ENCODE results near the gene SH3BGRL. TPM values are rescaled to one million over a fixed set of nuclear protein-coding genes. Genes with fewer than 3 reads are reported as not detected.

Gene SH3BGRL
- total RNA-seq, 1 experiment from 2014 or later: 32.1 TPM

DNA sequence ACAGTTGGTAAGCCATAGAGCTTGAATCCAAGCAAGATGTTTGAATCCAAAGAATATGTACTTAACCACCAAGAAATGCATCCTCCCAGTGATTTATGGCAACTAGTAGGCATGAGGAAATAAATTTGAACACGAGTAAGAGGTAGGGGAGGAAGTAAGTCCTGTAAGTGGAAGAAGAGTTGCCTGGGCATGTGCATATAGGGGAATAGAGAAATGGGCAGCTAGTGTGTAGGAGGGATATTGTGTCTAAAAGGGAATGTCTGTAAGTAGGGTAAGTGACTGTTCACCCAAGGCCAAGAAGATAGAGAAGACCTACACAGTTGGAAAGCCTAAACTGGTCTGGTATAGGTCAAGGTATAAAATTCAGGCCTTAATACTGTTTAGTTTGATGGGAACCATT, 4.6 kb downstream of the SH3BGRL start:
- Mint-ChIP-seq H3K27ac (ENCODE audit: unreplicated experiment) (no peak overlapping the region), H3K4me1 (ENCODE audit: low read depth, unreplicated experiment) (no peaks in the 10 kb centered on the region), H3K9me3 (ENCODE audit: unreplicated experiment) (no peaks in the 10 kb centered on the region), H3K4me3 (ENCODE audit: unreplicated experiment) (no peak overlapping the region), H3K36me3 (ENCODE audit: insufficient read depth, unreplicated experiment) (no peaks in the 10 kb centered on the region), H3K27me3 (ENCODE audit: insufficient read depth, unreplicated experiment) (no peaks in the 10 kb centered on the region)
- no peaks in the 10 kb centered on the region for H3K27me3 ChIP-seq (replicated peaks; ENCODE audit: control insufficient read depth, insufficient read depth, low read length)
- no peaks in the 10 kb centered on the region for H3K9me3 ChIP-seq
- no peaks in the 10 kb centered on the region for H3K4me1 ChIP-seq
- no peaks in the 10 kb centered on the region for H3K36me3 ChIP-seq (ENCODE audit: control insufficient read depth, insufficient read depth, low read length)
- intact Hi-C loops (cut with micrococcal nuclease; ENCODE audit: unreplicated experiment): no loop called here
- BruUV-seq (replicated peaks): no TSS peak
- no peak overlapping the region for H3K4me3 ChIP-seq (ENCODE audit: low read depth, low read length)
- no peak for DNase-seq
- CTCF ChIA-PET: no interaction called here
- TF ChIP-seq, protein P1, sequence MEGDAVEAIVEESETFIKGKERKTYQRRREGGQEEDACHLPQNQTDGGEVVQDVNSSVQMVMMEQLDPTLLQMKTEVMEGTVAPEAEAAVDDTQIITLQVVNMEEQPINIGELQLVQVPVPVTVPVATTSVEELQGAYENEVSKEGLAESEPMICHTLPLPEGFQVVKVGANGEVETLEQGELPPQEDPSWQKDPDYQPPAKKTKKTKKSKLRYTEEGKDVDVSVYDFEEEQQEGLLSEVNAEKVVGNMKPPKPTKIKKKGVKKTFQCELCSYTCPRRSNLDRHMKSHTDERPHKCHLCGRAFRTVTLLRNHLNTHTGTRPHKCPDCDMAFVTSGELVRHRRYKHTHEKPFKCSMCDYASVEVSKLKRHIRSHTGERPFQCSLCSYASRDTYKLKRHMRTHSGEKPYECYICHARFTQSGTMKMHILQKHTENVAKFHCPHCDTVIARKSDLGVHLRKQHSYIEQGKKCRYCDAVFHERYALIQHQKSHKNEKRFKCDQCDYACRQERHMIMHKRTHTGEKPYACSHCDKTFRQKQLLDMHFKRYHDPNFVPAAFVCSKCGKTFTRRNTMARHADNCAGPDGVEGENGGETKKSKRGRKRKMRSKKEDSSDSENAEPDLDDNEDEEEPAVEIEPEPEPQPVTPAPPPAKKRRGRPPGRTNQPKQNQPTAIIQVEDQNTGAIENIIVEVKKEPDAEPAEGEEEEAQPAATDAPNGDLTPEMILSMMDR (IDR thresholded peaks at IDR 0.05; ENCODE audit: insufficient read depth in 1 of 2, low read depth in 1 of 2, low read length in 1 of 2, severe bottlenecking in 1 of 2, unreplicated experiment in 1 of 2): no peak
- POLR2A ChIA-PET: no interaction called here

DNA sequence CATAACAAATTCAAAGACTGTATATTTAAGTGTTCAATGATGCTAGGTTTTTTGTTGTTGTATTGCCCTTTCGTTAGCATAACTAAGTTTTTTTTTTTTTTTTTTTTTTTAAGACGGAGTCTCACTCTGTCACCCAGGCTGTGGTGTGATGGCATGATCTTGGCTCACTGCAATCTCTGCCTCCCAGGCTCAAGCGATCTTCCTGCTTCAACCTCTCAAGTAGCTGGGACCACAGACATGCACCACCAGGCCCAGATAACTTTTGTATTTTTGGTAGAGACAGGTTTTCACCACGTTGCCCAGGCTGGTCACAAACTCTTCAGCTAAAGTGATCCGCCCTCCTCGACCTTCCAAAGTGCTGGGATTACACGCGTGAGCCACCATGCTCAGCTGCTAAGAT, 7.0 kb downstream of the SH3BGRL start:
- Mint-ChIP-seq H3K9me3 (ENCODE audit: unreplicated experiment) (no peaks in the 10 kb centered on the region), H3K36me3 (ENCODE audit: insufficient read depth, unreplicated experiment) (no peaks in the 10 kb centered on the region), H3K27me3 (ENCODE audit: insufficient read depth, unreplicated experiment) (no peaks in the 10 kb centered on the region), H3K4me3 (ENCODE audit: unreplicated experiment) (no peak overlapping the region), H3K4me1 (ENCODE audit: low read depth, unreplicated experiment) (no peaks in the 10 kb centered on the region), H3K27ac (ENCODE audit: unreplicated experiment) (no peak overlapping the region)
- Histone ChIP-seq H3K4me3 (ENCODE audit: low read depth, low read length) (no peak overlapping the region), H3K9me3 (no peaks in the 10 kb centered on the region), H3K4me1 (no peaks in the 10 kb centered on the region), H3K36me3 (ENCODE audit: control insufficient read depth, insufficient read depth, low read length) (no peaks in the 10 kb centered on the region), H3K27me3 (replicated peaks; ENCODE audit: control insufficient read depth, insufficient read depth, low read length) (no peaks in the 10 kb centered on the region)
- intact Hi-C loops (cut with micrococcal nuclease; ENCODE audit: unreplicated experiment): no loop called here
- no TSS peak for BruUV-seq (replicated peaks)
- DNase-seq: no peak
- ChIA-PET CTCF (no interaction called here), POLR2A (no interaction called here)
- TF ChIP-seq, protein P1 (IDR thresholded peaks at IDR 0.05; ENCODE audit: insufficient read depth in 1 of 2, low read depth in 1 of 2, low read length in 1 of 2, severe bottlenecking in 1 of 2, unreplicated experiment in 1 of 2): no peak

DNA sequence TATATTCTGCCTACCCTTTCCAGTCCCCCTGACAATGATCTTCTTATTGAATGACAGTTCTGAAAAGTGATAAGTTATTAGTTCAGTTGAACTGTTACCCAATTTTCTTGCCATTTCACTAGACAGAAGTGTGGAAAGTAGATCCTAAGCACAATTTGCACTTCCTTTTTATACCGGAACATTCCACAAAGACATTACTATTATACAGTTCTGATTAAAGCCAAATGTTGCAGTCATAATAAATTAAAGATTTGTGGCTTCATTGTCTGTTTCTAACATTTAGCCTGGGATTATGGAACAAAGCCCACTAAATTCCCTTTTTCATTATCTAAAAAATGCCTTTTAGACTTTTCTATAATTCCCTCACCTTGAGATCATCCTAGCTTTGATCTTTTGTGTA, 13.8 kb downstream of the SH3BGRL start:
- Mint-ChIP-seq H3K36me3 (ENCODE audit: insufficient read depth, unreplicated experiment) (no peaks in the 10 kb centered on the region), H3K27me3 (ENCODE audit: insufficient read depth, unreplicated experiment) (no peaks in the 10 kb centered on the region), H3K4me1 (ENCODE audit: low read depth, unreplicated experiment) (no peaks in the 10 kb centered on the region), H3K27ac (ENCODE audit: unreplicated experiment) (no peak overlapping the region), H3K4me3 (ENCODE audit: unreplicated experiment) (no peak overlapping the region), H3K9me3 (ENCODE audit: unreplicated experiment) (no peaks in the 10 kb centered on the region)
- Histone ChIP-seq H3K27me3 (replicated peaks; ENCODE audit: control insufficient read depth, insufficient read depth, low read length) (no peaks in the 10 kb centered on the region), H3K9me3 (no peaks in the 10 kb centered on the region), H3K36me3 (ENCODE audit: control insufficient read depth, insufficient read depth, low read length) (no peaks in the 10 kb centered on the region), H3K4me1 (no peaks in the 10 kb centered on the region), H3K4me3 (ENCODE audit: low read depth, low read length) (no peak overlapping the region)
- no peak for DNase-seq
- TF ChIP-seq, protein P1 (IDR thresholded peaks at IDR 0.05; ENCODE audit: insufficient read depth in 1 of 2, low read depth in 1 of 2, low read length in 1 of 2, severe bottlenecking in 1 of 2, unreplicated experiment in 1 of 2): no peak
- ChIA-PET CTCF (no interaction called here), POLR2A (no interaction called here)
- intact Hi-C loops (cut with micrococcal nuclease; ENCODE audit: unreplicated experiment): no loop called here
- BruUV-seq (replicated peaks): no TSS peak

Measured in Caco-2 (cell line).